GM12873 (cell line): Measurements from ENCODE around the gene SUSD4.

Source experiments
- CTCF ChIP-seq: IDR thresholded peaks from 2 replicates; pipeline ENCODE4 v1.5.1; 2012; ENCODE audit warnings: low read depth, mild to moderate bottlenecking, moderate library complexity, low read length, control low read depth; ENCODE audit not compliant: insufficient read depth; ENCODE audit errors: missing control alignments

The SUSD4 gene

GRCh38 chr1:223227031-223227430, 136.9 kb downstream of the SUSD4 start:
- TF ChIP-seq CTCF, result no peak

- no peak for TF ChIP-seq CTCF
Observed at GRCh38 chr1:223226271-223226670, 137.7 kb downstream of the SUSD4 start.

- TF ChIP-seq CTCF, result no peak
Observed at GRCh38 chr1:223225481-223225880, 138.5 kb downstream of the SUSD4 start.

DNA sequence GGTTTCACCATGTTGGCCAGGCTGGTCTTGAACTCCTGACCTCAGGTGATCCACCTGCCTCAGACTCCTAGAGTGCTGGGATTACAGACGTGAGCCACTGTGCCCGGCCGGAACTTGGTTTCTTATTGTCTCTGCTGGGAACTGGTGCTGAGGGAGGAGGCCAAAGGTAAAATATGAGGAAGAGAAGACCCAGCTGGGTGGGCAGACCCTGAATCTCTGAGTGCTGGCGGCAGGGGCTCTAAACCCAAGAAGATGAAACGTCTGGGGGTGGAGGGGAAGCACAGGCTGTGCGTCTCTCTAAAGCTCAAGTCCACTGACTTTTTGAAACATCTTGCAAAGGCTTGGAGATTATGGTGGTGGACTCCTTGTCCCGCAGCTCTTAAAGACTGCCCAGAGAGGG, 138.9 kb downstream of the SUSD4 start:
- TF ChIP-seq CTCF, result no peak

- TF ChIP-seq CTCF, result no peak
Observed at GRCh38 chr1:223224465-223224864, 139.5 kb downstream of the SUSD4 start.

- TF ChIP-seq CTCF, result no peak
Observed at GRCh38 chr1:223223091-223223995, 140.6 kb downstream of the SUSD4 start.

GRCh38 chr1:223222377-223222776, 141.6 kb downstream of the SUSD4 start:
- TF ChIP-seq CTCF, result no peak
